ENCODE results near the gene ROR2. TPM values are rescaled to one million over a fixed set of nuclear protein-coding genes. Genes with fewer than 3 reads are reported as not detected.

The ROR2 gene
- total and polyA plus RNA-seq, 2 of the 8 experiments (the other 6 are each of a cell fraction or from before 2014, with no cell fraction given), result 2.7 to 4.3 TPM

- TF ChIP-seq, protein P1, sequence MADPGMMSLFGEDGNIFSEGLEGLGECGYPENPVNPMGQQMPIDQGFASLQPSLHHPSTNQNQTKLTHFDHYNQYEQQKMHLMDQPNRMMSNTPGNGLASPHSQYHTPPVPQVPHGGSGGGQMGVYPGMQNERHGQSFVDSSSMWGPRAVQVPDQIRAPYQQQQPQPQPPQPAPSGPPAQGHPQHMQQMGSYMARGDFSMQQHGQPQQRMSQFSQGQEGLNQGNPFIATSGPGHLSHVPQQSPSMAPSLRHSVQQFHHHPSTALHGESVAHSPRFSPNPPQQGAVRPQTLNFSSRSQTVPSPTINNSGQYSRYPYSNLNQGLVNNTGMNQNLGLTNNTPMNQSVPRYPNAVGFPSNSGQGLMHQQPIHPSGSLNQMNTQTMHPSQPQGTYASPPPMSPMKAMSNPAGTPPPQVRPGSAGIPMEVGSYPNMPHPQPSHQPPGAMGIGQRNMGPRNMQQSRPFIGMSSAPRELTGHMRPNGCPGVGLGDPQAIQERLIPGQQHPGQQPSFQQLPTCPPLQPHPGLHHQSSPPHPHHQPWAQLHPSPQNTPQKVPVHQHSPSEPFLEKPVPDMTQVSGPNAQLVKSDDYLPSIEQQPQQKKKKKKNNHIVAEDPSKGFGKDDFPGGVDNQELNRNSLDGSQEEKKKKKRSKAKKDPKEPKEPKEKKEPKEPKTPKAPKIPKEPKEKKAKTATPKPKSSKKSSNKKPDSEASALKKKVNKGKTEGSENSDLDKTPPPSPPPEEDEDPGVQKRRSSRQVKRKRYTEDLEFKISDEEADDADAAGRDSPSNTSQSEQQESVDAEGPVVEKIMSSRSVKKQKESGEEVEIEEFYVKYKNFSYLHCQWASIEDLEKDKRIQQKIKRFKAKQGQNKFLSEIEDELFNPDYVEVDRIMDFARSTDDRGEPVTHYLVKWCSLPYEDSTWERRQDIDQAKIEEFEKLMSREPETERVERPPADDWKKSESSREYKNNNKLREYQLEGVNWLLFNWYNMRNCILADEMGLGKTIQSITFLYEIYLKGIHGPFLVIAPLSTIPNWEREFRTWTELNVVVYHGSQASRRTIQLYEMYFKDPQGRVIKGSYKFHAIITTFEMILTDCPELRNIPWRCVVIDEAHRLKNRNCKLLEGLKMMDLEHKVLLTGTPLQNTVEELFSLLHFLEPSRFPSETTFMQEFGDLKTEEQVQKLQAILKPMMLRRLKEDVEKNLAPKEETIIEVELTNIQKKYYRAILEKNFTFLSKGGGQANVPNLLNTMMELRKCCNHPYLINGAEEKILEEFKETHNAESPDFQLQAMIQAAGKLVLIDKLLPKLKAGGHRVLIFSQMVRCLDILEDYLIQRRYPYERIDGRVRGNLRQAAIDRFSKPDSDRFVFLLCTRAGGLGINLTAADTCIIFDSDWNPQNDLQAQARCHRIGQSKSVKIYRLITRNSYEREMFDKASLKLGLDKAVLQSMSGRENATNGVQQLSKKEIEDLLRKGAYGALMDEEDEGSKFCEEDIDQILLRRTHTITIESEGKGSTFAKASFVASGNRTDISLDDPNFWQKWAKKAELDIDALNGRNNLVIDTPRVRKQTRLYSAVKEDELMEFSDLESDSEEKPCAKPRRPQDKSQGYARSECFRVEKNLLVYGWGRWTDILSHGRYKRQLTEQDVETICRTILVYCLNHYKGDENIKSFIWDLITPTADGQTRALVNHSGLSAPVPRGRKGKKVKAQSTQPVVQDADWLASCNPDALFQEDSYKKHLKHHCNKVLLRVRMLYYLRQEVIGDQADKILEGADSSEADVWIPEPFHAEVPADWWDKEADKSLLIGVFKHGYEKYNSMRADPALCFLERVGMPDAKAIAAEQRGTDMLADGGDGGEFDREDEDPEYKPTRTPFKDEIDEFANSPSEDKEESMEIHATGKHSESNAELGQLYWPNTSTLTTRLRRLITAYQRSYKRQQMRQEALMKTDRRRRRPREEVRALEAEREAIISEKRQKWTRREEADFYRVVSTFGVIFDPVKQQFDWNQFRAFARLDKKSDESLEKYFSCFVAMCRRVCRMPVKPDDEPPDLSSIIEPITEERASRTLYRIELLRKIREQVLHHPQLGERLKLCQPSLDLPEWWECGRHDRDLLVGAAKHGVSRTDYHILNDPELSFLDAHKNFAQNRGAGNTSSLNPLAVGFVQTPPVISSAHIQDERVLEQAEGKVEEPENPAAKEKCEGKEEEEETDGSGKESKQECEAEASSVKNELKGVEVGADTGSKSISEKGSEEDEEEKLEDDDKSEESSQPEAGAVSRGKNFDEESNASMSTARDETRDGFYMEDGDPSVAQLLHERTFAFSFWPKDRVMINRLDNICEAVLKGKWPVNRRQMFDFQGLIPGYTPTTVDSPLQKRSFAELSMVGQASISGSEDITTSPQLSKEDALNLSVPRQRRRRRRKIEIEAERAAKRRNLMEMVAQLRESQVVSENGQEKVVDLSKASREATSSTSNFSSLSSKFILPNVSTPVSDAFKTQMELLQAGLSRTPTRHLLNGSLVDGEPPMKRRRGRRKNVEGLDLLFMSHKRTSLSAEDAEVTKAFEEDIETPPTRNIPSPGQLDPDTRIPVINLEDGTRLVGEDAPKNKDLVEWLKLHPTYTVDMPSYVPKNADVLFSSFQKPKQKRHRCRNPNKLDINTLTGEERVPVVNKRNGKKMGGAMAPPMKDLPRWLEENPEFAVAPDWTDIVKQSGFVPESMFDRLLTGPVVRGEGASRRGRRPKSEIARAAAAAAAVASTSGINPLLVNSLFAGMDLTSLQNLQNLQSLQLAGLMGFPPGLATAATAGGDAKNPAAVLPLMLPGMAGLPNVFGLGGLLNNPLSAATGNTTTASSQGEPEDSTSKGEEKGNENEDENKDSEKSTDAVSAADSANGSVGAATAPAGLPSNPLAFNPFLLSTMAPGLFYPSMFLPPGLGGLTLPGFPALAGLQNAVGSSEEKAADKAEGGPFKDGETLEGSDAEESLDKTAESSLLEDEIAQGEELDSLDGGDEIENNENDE (IDR thresholded peaks at IDR 0.05; ENCODE audit: insufficient replicate concordance, low read length), result no peak
- TF ChIP-seq RAD21 (IDR thresholded peaks at IDR 0.05 in 1 of 2, conservative IDR thresholded peaks at IDR 0.05 in 1 of 2; ENCODE audit: low read depth in 2 of 2, low read length in 2 of 2), result no peak
- TF ChIP-seq ASH2L (IDR thresholded peaks at IDR 0.05; ENCODE audit: low read length), result no peak
- TF ChIP-seq JUN (IDR thresholded peaks at IDR 0.05; ENCODE audit: low read depth, low read length), result no peak
- no peak for TF ChIP-seq TAF1 (IDR thresholded peaks at IDR 0.05; ENCODE audit: low read depth, low read length)
- TF ChIP-seq TBP (IDR thresholded peaks at IDR 0.05; ENCODE audit: low read depth, low read length), result no peak
Observed at GRCh38 chr9:91873637-91874051, 76.4 kb downstream of the ROR2 start (continued).

All from H1 (cell line).